GM13976 (cell line): ENCODE data around the gene MTHFSD.
"Not testable (repeated sequence)": the region's sequence is repeated elsewhere in the genome, so short reads cannot be mapped to it uniquely, and the experiment has no call there.

Experiments used
- DNase-seq: peaks from one replicate; pipeline ENCODE4 v3.0.0; 2012; ENCODE audit warnings: low spot score
- in situ Hi-C: fragments of 300-500 bp; cut with MboI; formaldehyde crosslinking; loops from one replicate; pipeline ENCODE4 v1.12.0; 2022; ENCODE audit warnings: low sequenced_read_pairs, mixed read lengths, inconsistent platforms; ENCODE audit not compliant: unreplicated experiment
- TF ChIP-seq, protein P1 (sequence below): IDR thresholded peaks from 2 replicates; pipeline ENCODE4 v1.5.1; 2012; ENCODE audit warnings: borderline replicate concordance, mild to moderate bottlenecking; ENCODE audit not compliant: insufficient read depth; ENCODE audit errors: extremely low read depth, missing control alignments, control extremely low read depth

Gene MTHFSD

DNA sequence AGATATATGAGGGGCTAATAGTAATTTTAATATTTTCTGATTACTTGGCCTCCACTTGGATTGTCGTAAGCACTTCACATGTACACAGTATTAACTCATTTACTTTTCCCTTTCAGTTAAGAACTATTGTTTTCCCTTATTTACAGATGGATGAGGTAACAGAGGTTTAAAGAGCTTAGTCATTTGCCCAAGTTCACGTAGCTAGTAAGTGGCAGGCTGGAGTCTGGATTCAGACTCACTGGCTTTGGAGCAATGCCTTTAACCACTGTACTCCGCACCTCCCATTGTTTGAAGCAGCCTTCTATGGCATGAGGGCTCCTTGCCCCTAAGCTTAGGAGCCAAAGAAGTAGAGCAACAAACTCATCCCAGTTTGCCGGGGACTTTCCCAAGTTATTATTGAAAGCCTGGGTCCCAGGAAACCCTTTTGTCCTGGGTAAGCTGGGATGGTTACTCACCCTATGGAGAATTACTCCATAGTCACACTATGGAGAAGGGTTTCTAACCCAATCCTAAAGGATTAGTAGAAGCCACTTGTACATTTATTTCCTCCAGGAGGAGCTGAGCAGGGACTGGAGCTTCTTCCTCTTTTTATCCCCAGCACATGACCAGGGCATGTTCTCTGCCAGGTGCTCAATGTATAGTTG lies 35.6 kb upstream of the MTHFSD start:
- in situ Hi-C loops: no loop called here
- DNase-seq: no peak

DNA sequence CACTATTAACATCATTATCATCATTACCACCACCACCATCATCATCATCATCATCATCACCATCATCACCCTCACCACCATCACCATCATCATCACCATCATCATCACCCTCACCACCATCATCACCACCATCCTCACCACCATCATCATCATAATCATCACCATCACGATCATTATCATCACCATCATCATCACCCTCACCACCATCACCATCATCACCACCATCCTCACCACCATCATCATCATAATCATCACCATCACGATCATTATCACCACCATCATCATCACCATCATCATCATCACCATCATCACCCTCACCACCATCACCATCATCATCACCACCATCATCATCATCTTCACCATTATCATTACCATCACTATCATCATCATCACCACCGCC lies 32.9 kb upstream of the MTHFSD start:
- DNase-seq, in situ Hi-C loops: not testable (repeated sequence)

More for the DNA sequence above, 35.6 kb upstream of the MTHFSD start:
- TF ChIP-seq, protein P1, sequence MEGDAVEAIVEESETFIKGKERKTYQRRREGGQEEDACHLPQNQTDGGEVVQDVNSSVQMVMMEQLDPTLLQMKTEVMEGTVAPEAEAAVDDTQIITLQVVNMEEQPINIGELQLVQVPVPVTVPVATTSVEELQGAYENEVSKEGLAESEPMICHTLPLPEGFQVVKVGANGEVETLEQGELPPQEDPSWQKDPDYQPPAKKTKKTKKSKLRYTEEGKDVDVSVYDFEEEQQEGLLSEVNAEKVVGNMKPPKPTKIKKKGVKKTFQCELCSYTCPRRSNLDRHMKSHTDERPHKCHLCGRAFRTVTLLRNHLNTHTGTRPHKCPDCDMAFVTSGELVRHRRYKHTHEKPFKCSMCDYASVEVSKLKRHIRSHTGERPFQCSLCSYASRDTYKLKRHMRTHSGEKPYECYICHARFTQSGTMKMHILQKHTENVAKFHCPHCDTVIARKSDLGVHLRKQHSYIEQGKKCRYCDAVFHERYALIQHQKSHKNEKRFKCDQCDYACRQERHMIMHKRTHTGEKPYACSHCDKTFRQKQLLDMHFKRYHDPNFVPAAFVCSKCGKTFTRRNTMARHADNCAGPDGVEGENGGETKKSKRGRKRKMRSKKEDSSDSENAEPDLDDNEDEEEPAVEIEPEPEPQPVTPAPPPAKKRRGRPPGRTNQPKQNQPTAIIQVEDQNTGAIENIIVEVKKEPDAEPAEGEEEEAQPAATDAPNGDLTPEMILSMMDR: no peak

DNA sequence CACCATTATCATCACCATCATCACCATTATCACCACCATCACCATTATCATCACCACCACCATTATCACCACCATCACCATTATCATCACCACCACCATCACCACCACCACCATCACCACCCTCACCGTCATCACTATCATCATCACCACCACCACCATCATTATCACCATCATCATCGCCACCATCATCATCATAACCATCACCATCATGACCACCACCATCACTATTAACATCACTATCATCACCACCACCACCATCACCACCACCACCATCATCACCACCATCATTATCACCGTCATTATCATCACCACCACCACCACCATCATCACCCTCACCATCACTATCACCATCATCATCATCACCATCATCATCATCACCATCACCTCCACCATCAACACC lies 32.5 kb upstream of the MTHFSD start:
- TF ChIP-seq, protein P1: no peak
- in situ Hi-C loops: no loop called here
- no peak for DNase-seq

DNA sequence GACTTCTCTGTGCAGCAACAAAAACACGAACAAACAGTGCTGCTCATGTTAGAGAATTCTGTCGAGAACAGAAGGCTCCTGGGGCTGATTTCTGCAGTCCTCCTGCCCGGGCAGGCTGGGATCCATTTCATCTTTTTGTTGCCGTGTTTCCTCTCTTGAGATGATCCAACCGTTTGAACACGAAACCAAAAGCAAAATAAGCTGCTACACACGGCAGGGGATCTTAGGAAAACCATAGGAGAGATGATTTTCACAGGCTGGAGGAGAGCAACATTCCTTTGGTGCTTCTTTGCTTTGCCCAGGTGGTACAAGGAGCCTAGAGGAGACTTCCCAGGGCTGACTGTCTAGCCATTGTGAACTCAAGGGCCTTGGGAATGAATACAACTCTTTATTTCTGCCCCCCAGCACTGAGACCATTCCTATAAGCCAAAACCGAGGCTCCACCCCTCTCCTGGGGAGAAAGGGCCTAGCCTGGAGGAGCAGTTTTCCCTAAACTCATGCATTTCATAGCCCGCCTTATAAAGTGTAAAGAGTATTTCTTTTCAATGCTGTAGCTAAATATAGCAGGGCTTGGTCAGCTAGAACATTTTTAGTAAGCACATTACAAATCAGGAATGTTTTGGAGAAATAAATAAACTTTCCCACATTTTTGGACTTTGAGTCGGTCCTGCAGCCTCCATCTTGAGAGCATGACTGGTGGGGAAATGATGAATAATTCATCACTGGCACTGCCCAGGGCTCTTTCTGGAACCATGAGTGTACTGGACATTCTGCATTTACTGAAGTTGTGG lies 31.0 kb upstream of the MTHFSD start:
- no peak for DNase-seq
- in situ Hi-C loops: no loop called here
- TF ChIP-seq, protein P1: no peak

DNA sequence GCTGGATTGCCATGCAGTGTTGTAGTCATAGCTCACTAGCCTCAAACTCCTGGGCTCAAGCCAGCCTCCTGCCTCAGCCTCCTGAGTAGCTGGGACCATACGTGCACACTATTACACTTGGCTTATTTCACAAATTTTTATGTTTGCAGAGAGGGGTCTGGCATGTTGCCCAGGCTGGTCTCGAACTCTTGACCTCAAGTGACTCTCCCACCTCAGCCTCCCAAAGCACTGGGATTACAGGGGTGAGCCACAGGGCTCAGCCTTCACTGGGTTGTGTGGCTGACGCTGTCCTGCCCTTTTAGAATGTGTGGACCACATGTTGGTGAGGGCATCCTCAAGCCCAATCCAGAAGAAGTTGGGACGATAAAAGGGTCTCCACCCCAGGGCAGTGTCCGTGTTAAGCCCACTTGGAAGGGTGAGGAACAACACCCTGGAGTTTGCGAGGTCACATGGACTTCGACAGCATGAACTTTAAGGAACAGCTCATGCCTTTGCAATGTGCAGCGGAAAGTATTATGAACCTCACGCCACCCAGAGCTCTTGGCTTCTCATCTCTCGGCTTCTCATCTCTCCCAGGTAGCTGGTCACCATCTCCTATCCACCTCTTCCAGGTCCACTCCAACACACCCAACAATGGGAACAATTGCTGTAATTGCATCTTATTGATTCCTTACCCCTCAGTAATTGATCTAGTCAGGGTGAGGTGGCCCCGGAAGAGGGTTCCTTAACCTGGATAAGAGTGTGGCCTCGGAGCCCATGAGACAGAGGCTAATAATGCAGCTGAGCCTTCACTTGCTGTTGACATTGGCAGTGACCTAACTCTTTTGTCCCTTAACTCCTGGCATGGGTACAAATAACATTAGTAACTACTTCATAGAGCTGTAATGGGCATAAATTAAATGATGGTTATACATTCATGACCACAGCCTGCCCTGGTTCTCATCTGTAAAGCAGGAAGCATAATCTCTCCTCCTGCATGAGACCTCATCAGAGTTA lies 30.0 kb upstream of the MTHFSD start:
- in situ Hi-C loops: no loop called here
- DNase-seq: no peak
- TF ChIP-seq, protein P1: no peak

DNA sequence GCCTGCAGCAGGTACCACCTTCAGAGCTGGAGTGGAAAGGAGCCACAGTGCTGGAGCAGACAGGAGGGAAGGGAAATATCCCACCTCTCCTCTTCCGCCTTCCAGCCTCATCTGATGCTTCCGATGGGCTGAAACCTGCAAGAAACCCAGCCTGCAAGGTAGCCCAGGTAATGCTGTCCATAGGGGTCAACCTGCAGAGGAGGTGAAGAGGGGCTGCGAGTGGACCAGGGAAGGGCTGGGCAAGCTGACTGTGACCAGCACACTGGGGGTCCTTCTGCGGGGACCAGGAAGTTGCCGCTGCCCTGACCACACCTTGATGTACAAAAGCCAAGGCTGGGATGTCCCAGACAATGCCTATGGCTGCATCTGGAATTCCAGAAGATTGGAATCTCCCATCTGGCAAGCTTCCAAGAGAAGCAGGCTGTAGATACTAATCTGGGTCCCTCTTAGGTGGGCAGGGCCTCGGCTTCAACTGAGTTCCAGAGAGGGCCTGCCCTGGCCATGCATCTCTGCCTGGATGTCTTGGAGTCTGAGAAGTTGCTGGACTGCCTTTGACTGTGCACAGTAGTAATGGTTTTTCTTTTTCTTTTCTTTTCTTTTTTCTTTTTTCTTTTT lies 29.1 kb upstream of the MTHFSD start:
- in situ Hi-C loops: no loop called here
- TF ChIP-seq, protein P1: no peak
- no peak for DNase-seq
